ENCODE results near the gene NCDN. TPM values are rescaled to one million over a fixed set of nuclear protein-coding genes. Genes with fewer than 3 reads are reported as not detected.

The NCDN gene
- 30.8 and 61.4 TPM in 2 replicates for total RNA-seq

GRCh38 chr1:35557611-35558373 lies at the start of gene NCDN:
NCDN (plus strand) TSS chr1:35557799; CDS start chr1:35558191, 392 bp downstream.

GRCh38 chr1:35557118-35557610 lies 435 bp upstream of the NCDN start, which contains the start of gene KIAA0319L:
KIAA0319L (minus strand) TSS chr1:35557403; CDS start chr1:35554491, 2,912 bp downstream.

GRCh38 chr1:35573198-35574124 lies 15.9 kb downstream of the NCDN start, which contains the start of gene TFAP2E:
TFAP2E (plus strand) TSS chr1:35573314; CDS start chr1:35573578, 264 bp downstream.

Other genes starting within 250 kb of the NCDN start
- gene KIAA0319L, start 396 bp upstream of the NCDN start, total RNA-seq = 68.8 and 73.6 TPM in 2 replicates
- gene TFAP2E, start 15.5 kb downstream of the NCDN start, total RNA-seq = 0.33 and 0.44 TPM in 2 replicates
- 18.0 and 31.3 TPM in 2 replicates for gene PSMB2, start 83.7 kb downstream of the NCDN start, total RNA-seq
- 19.5 and 20.9 TPM in 2 replicates for gene C1orf216, start 161.1 kb downstream of the NCDN start, total RNA-seq
- gene CLSPN, start 212.2 kb downstream of the NCDN start, total RNA-seq = 2.2 and 12.5 TPM in 2 replicates